Keratinocyte (primary cell): ENCODE data around the gene TMEM181. TPM values are rescaled to one million over a fixed set of nuclear protein-coding genes. Genes with fewer than 3 reads are reported as not detected.

Experiments used
- DNase-seq: peaks from one replicate; pipeline ENCODE4 v3.0.0-alpha.2; 2011; ENCODE audit warnings: low read depth, missing footprints, low spot score
- FAIRE-seq: peaks from 2 replicates; lab custom pipeline; 2011; peaks lifted over from hg19 to GRCh38; lab: Jason Lieb, UNC
- H2AFZ ChIP-seq: 2 replicates; pipeline ENCODE4 v1.6.0; 2012; ENCODE audit warnings: low read length, control low read depth, inconsistent platforms; ENCODE audit not compliant: control insufficient read depth
- H3K27ac ChIP-seq: 2 replicates; pipeline ENCODE4 v1.5.1; 2011; ENCODE audit warnings: low read length; ENCODE audit not compliant: control insufficient read depth, insufficient read depth
- H3K27me3 ChIP-seq: 3 replicates; pipeline ENCODE4 v1.6.0; 2011; ENCODE audit warnings: low read length; ENCODE audit not compliant: control insufficient read depth, insufficient read depth; ENCODE audit errors: extremely low read depth
- H3K36me3 ChIP-seq, 2 experiments: 2 replicates in 1 of 2; 3 replicates in 1 of 2; pipeline ENCODE4 v1.5.1; 2011; ENCODE audit warnings: low read length in 2 of 2, mild to moderate bottlenecking in 1 of 2; ENCODE audit not compliant: control insufficient read depth in 2 of 2, insufficient read depth in 2 of 2; ENCODE audit errors: extremely low read depth in 1 of 2
- H3K4me1 ChIP-seq: 3 replicates; pipeline ENCODE4 v1.5.1; 2011; ENCODE audit warnings: low read length; ENCODE audit not compliant: control insufficient read depth, insufficient read depth; ENCODE audit errors: extremely low read depth
- H3K4me2 ChIP-seq: 3 replicates; pipeline ENCODE4 v1.6.0; 2011; ENCODE audit warnings: low read depth, low read length; ENCODE audit not compliant: control insufficient read depth, insufficient read depth; ENCODE audit errors: extremely low read depth
- H3K4me3 ChIP-seq, 3 experiments: fragments of 200-600 bp in 1 of 3; sonication (generic) in 1 of 3; 2 replicates in 2 of 3; 3 replicates in 1 of 3; pipeline ENCODE4 v1.5.1; 2011 to 2016; ENCODE audit warnings: low read length in 3 of 3, mild to moderate bottlenecking in 3 of 3, control low read depth in 2 of 3, inconsistent platforms in 1 of 3, low read depth in 1 of 3, mixed read lengths in 1 of 3, mixed run types in 1 of 3, moderate library complexity in 1 of 3; ENCODE audit not compliant: control insufficient read depth in 2 of 3, insufficient read depth in 2 of 3; ENCODE audit errors: extremely low read depth in 1 of 3
- H3K79me2 ChIP-seq: 2 replicates; pipeline ENCODE4 v1.6.0; 2012; ENCODE audit warnings: low read length; ENCODE audit not compliant: control insufficient read depth, insufficient read depth
- H3K9ac ChIP-seq: 3 replicates; pipeline ENCODE4 v1.6.0; 2011; ENCODE audit warnings: low read length; ENCODE audit not compliant: control insufficient read depth, insufficient read depth; ENCODE audit errors: extremely low read depth
- H3K9me1 ChIP-seq: 3 replicates; pipeline ENCODE4 v1.6.0; 2011; ENCODE audit warnings: low read length; ENCODE audit not compliant: control insufficient read depth, insufficient read depth; ENCODE audit errors: extremely low read depth
- H3K9me3 ChIP-seq: 2 replicates; pipeline ENCODE4 v1.5.1; 2012; ENCODE audit warnings: low read depth, low read length; ENCODE audit not compliant: control insufficient read depth
- H4K20me1 ChIP-seq: 3 replicates; pipeline ENCODE4 v1.6.0; 2011; ENCODE audit warnings: low read length; ENCODE audit not compliant: control insufficient read depth, insufficient read depth; ENCODE audit errors: extremely low read depth
- EZH2 ChIP-seq: IDR thresholded peaks from one replicate; pipeline ENCODE4 v1.6.1; 2012; ENCODE audit warnings: inconsistent platforms, mild to moderate bottlenecking, low read length, moderate library complexity
- dilution Hi-C: fragments of 300-500 bp; cut with MboI; formaldehyde crosslinking; loops from one replicate; pipeline ENCODE4 v1.7.0; 2020; ENCODE audit warnings: low sequenced_read_pairs; ENCODE audit not compliant: extremely low pct_ligation_motif_present
- polyA plus RNA-seq, 5 experiments: library from polyadenylated mRNA; depleted of rRNA in 3 of 5; stranded (reverse) in 3 of 5; stranded (forward) in 1 of 5; unstranded in 1 of 5; fragments of >200 nt; gene quantifications; 1 replicate in 1 of 5; 2 replicates in 3 of 5; 3 replicates in 1 of 5; pipeline versions ENCODE4 v1.2.1 to v1.2.3, GENCODE V29; 2011 to 2012; ENCODE audit warnings: missing spikeins in 2 of 5, low read depth in 1 of 5, low replicate concordance in 1 of 5
- TF ChIP-seq, protein P1 (sequence below), 3 experiments: IDR thresholded peaks in 1 of 3; conservative IDR thresholded peaks in 1 of 3; optimal IDR thresholded peaks in 1 of 3; 2 replicates in 2 of 3; 3 replicates in 1 of 3; pipeline versions ENCODE3 to v1.5.1; 2011; ENCODE audit warnings: low read length in 3 of 3, mild to moderate bottlenecking in 3 of 3, moderate library complexity in 2 of 3, control low read depth in 1 of 3, inconsistent platforms in 1 of 3; ENCODE audit not compliant: insufficient read depth in 2 of 3; ENCODE audit errors: extremely low read depth in 1 of 3

The TMEM181 gene
- polyA plus RNA-seq, 1 donor (not counting 4 experiments of a cell fraction or from before 2014, with no cell fraction given), result 31.9 TPM

GRCh38 chr6:158607411-158608170 is 47.7 kb downstream of the TMEM181 start:
- Histone ChIP-seq H4K20me1 (no peaks in the 10 kb centered on the region), H3K36me3 (peaks cover 40 to 50% of the 10 kb centered on the region in 2 experiments), H3K9me3 (no peaks in the 10 kb centered on the region), H3K27ac (no peak overlapping the region), H3K79me2 (peaks cover 7% of the 10 kb centered on the region), H3K4me3 (no peak overlapping the region), H2AFZ (no peak overlapping the region), H3K9me1 (no peaks in the 10 kb centered on the region), H3K4me2 (no peak overlapping the region), H3K27me3 (no peaks in the 10 kb centered on the region), H3K4me1 (no peaks in the 10 kb centered on the region), H3K9ac (no peak overlapping the region)
- TF ChIP-seq EZH2, result no peak
- TF ChIP-seq, protein P1, sequence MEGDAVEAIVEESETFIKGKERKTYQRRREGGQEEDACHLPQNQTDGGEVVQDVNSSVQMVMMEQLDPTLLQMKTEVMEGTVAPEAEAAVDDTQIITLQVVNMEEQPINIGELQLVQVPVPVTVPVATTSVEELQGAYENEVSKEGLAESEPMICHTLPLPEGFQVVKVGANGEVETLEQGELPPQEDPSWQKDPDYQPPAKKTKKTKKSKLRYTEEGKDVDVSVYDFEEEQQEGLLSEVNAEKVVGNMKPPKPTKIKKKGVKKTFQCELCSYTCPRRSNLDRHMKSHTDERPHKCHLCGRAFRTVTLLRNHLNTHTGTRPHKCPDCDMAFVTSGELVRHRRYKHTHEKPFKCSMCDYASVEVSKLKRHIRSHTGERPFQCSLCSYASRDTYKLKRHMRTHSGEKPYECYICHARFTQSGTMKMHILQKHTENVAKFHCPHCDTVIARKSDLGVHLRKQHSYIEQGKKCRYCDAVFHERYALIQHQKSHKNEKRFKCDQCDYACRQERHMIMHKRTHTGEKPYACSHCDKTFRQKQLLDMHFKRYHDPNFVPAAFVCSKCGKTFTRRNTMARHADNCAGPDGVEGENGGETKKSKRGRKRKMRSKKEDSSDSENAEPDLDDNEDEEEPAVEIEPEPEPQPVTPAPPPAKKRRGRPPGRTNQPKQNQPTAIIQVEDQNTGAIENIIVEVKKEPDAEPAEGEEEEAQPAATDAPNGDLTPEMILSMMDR (optimal IDR thresholded peaks at IDR 0.05 in 1 of 3, IDR thresholded peaks at IDR 0.05 in 1 of 3, conservative IDR thresholded peaks at IDR 0.05 in 1 of 3; ENCODE audit: extremely low read depth in 1 of 3, insufficient read depth in 2 of 3, low read length in 3 of 3), result no peak
- FAIRE-seq (no peak), DNase-seq (no peak)
- dilution Hi-C loops, result no loop called here

DNA sequence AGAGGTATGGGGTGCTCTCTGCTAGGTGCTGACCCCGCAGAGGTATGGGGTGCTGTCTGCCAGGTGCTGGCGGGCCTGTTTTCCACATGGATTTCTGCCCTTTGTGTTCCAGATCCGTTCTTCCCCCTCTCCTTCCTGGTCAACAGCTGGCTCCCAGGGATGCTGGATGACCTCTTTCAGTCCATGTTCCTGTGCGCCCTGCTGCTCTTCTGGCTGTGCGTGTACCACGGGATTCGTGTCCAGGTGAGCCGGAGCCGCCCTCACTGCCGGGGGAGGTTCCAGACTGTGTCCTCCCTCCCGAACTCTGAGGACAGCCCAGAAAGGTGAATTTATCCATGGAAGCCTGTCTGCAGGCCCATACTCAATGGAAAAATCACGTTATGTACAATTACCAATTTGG is 48.3 kb downstream of the TMEM181 start:
- no peaks in the 10 kb centered on the region for H3K4me1 ChIP-seq
- H3K79me2 ChIP-seq, result peaks cover 5% of the 10 kb centered on the region
- H3K9ac ChIP-seq, result no peak overlapping the region
- FAIRE-seq, result no peak
- no peaks in the 10 kb centered on the region for H3K27me3 ChIP-seq
- dilution Hi-C loops, result no loop called here
- no peak overlapping the region for H3K4me3 ChIP-seq
- H3K36me3 ChIP-seq, result peaks cover 37 to 50% of the 10 kb centered on the region in 2 experiments
- H3K9me1 ChIP-seq, result no peaks in the 10 kb centered on the region
- no peak overlapping the region for H3K27ac ChIP-seq
- H4K20me1 ChIP-seq, result no peaks in the 10 kb centered on the region
- no peak overlapping the region for H2AFZ ChIP-seq
- no peak for DNase-seq
- H3K9me3 ChIP-seq, result no peaks in the 10 kb centered on the region
- no peak overlapping the region for H3K4me2 ChIP-seq
- no peak for TF ChIP-seq EZH2
- TF ChIP-seq, protein P1 (optimal IDR thresholded peaks at IDR 0.05 in 1 of 3, IDR thresholded peaks at IDR 0.05 in 1 of 3, conservative IDR thresholded peaks at IDR 0.05 in 1 of 3; ENCODE audit: extremely low read depth in 1 of 3, insufficient read depth in 2 of 3, low read length in 3 of 3), result no peak
